HG03558 (cell line): ENCODE results near the gene TMEM185B.
A peak's percentile ranks its signal among the peaks of the same experiment; 100 is the strongest.
"Not testable (repeated sequence)": the region's sequence is repeated elsewhere in the genome, so short reads cannot be mapped to it uniquely, and the experiment has no call there.

Experiments
- ATAC-seq: cut with Tn5 transposase; IDR thresholded peaks from one replicate; pipeline ENCODE4 v1.9.1; 2021; ENCODE audit warnings: moderate number of reproducible peaks; ENCODE audit not compliant: unreplicated experiment; ENCODE audit errors: extremely low read depth

Gene TMEM185B

DNA sequence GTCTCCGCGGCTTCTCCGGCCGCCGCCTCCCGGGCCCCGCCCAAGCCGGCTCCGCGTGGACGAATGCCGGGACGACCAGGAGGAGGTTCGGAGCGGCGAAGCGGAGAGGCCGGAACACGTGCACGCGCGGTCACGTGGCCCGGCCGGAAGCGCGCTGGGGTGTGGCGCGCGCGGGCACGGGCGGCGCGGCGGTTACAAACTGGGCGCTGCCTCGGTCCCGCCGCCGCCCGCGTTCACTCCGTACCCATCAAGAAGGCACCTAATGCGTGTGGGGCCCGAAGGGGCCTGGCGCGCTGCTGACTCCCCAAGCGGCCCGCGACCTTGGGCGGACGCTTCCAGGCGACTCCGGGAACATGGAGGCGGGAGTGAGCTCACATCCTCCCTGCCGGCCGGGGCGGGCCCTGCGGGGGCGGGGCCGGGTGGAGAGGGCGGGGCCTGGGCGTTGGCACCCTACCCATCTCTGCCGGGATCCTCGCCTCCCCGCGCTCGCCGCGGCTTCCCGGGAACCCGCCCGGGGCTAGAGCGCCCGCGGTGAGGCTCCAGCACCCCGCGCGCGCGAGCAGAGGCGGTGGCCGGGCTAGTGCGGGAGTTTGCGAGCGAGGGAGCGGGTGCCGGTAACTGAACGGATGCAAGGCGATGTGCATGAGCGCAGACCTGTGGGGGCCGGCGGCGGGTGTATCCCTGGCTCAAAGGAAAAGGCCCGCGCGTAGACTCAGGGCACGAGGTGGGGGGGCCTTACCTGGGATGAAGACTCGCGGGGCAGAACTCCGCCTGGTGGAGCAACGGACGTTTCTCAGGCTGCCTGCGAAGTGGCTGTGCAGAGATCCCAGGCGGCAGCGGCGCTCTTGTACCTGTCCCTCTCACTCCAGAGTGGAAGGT is at the start of gene TMEM185B:
TSS of gene TMEM185B (minus strand) at position 367 of the 879 bp plus-strand sequence. CDS start 424 bp downstream, outside the sequence.
- peak; percentile 55 for ATAC-seq

DNA sequence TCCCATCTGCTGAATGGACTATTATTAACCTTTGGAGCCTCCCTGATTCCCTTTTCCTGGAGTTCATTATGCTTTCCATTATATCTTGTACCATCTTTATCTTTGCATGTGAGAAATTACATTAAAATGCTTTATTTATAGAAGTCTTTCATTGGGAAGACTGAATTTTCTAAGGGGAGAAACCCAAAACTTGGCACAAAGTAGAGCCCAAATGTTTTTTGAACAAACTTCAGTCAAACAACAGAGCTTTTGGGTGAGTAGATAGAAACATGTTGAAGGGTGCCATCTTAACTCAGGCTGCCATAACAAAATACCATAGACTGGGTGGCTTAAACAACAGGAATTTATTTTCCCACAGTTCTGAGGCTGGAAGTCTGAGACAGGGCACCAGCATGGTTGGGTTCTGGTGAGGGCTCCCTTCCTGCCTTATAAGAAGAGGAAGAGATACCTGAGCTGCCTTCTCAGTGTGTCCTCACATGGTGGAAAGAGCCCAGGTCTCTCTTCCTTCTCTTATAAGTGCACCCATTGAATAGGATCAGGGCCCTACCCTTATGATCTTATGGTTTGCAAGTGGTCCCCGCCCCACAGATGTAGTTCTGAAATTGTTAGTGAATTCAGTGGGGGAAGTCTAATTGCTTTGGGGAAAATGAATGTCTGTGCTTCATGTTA is 48.6 kb upstream of the TMEM185B start:
- no peak for ATAC-seq

DNA sequence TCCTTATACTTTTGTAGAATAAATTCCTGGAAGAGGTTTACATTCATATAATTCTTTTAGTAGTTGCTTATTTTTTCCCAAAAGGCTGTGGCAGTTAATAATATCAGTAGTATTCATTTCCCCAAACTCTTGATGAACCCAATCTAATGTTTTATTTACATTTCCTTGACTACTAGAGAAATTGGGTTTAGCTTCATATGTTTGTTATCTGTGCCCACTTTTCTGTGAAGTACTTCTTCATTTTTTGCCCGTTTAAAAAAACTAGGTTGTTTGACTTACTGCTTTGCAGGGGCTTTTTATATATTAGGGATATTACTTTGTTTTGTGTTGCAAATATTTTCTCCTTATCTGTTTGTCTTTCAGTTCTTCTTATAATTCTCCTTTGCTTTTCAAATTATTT is 46.6 kb upstream of the TMEM185B start:
- no peak for ATAC-seq

DNA sequence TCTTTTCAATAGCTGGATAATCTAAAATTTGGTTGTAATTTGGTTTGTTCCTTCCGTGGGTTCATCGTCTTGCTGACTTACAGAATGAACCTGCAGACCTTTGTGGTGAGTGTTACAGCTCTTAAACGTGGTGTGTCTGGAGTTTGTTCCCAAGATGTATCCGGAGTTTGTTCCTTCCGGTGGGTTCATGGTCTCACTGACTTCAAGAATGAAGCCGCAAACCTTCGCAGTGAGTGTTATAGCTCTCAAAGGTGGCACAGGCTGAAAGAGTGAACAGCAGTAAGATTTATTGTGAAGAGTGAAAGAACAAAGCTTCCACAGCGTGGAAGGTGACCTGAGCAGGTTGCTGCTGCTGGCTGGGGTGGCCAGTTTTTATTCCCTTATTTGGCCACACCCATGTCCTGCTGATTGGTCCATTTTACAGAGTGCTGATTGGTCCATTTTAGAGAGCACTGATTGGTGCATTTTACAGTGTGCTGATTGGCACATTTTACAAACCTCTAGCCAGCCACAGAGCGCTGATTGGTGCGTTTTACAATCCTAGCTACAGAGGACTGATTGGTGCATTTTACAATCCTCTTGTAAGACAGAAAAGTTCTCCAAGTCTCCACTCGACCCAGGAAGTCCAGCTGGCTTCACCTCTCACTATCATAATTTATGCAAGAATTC is 46.0 kb upstream of the TMEM185B start:
- ATAC-seq = no peak

DNA sequence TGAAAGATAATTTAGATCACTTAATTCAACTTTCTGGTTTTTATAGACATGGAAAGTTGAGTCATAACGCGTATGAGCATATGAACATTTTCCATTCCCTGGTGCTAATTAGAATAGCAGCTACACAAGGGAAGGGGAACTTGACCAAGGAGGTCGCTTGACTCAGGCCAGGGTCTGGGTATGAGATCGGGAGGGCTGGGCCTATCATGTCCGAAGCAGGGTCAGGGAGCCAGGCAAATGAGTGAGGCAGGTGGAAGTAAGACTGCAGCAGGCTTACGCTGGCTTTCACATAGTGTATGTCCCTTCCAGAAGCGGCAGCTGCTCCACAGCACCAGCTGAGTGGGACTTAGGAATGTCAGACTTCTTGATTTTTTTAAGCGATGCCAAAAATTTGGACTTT is 44.1 kb upstream of the TMEM185B start:
- ATAC-seq = no peak

DNA sequence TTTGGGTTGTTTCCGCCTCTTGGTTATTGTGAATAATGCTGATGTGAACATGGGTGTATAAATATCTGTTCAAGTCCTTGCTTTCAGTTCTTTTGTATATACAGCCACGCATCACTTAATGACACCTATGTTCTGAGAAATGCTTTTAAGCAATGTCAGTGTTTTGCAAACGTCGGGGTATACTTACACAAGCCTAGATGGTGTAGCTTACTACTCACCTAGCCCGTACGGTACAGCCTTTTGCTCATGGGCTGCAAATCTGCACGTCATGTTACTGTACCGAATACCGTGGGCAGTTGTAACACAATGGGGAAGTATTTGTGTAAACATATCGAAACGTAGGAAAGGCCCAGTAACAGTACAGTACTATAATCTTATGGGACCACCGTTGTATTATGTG is 41.8 kb upstream of the TMEM185B start:
- ATAC-seq = no peak

DNA sequence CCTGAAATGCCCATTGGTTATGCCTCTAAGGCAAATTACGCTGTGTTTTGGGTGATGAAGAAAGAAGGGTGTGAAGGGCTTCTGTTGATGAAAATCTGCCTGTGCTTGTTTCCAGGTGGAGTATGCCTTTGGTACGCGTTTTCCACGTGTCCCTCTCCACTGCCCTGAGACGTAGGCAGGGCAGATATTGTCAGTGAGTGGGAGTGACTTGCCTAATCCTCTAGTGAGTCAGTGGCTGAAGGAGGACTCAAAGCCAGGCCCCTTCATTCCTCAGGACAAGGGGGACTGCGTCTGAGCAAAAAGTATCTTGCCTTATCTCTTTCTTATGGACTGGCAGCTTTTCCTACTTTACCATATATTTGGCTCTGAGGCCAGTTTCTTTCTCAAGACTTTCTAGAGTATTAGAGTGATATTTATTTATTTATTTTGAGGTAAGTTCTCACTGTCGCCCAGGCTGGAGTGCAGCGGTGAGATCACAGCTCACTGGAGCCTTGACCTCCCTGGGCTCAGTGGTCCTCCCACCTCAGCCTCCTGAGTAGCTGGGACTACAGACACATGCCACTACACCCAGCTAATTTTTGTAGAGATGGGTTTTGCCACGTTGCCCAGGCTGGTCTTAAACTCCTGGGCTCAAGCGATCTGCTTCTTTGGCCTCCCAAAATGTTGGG is 39.7 kb upstream of the TMEM185B start:
- ATAC-seq = no peak

DNA sequence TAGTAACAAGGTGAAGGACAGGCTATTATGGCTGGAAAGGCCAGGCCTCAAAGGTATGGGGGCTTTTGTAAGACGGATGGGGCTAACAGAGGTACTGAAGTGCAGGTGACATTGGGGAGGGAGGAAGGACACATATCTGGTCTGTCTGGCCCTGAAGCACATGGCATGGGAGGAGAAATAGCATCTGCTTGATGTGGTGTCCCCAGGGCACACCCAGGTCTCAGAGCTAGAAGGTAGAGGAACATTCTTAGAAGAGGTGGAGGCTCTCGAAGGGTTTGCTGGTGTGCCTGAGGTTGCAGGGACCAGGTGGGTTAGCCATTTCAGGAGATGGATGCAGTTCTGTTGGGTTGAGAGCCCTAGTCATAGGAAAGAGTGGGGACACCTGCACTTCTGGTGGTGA is 39.0 kb upstream of the TMEM185B start:
- ATAC-seq = no peak

DNA sequence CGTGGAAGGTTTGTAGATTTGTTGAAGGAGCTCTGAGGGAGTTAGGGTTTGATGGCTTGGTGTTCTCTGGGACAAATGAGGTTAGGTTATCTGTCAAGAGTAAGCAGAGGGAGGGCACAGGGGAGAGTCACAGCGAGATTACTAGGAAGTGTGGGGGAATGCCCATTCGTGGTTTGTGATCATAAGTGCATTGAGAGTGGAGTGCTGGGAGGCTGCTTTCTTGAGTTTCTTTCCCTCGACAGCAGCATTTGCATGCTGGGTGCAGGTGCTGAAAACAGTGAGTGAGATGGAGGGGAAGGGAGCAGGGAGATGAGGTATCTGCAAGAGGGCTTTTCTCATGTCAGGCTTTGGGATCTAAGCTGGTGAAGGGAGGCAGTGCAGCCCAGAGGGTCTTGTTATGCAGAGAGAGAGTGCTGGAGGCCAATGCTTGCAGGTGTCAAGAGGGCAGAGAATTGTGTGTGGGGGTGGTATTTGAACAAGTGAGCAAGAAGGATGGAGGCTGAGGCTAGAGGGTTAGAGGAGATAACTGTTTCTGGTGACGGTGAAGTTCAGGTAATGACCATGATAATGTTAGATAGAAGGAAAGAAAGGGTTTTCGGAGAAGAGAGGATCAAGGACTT is 38.3 kb upstream of the TMEM185B start:
- peak; percentile 88 for ATAC-seq

DNA sequence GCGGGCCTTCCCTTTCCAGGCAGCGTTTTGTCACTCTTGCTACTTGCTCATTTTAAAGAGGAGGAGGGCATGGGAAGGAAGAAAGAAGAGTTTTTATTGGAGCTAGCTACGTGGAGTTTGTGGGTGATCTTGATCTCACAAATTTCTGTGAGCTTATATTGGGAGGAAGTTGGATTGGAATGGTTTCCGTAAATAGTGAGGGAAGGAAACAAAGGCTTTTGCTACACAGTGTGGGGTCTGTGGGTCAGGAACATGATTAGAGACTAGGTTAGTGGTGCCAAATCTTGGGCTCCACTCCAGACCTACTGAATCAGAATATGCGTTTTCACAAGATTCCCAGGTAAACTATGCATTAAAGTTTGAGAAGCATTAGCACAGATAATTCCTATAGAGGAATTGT is 37.5 kb upstream of the TMEM185B start:
- no peak for ATAC-seq

DNA sequence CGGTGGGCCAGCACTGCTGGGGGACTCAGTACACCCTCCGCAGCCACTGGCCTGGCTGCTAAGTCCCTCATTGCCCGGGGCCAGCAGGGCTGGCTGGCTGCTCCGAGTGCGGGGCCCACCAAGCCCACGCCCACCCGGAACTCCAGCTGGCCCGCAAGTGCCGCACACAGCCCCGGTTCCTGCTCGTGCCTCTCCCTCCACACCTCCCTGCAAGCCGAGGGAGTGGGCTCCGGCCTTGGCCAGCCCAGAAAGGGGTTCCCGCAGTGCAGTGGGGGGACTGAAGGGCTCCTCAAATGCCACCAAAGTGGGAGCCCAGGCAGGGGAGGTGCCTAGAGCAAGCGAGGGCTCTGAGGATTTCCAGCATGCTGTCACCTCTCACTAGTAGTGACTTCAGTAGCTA is 36.7 kb upstream of the TMEM185B start:
- not testable (repeated sequence) for ATAC-seq

DNA sequence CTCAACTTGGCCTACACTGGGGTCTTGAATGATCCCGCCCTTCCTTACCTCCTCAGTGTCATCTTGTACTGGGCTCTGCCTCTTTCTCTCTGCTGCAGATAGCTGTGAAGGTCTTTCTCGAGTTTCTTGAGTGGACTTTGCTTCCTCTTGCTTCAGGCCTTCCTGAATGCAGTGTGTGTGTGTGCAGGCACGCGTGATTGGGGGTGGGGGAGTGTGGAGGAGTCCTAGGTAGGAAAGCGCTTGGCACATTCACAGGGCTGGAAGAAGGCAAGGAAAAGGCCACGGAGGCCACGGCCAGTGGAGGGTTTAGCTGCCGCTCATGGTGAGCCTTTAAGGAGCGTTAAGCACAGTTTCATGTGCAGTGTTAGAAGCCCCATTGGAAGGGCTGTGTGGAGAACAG is 35.0 kb upstream of the TMEM185B start:
- ATAC-seq = no peak

DNA sequence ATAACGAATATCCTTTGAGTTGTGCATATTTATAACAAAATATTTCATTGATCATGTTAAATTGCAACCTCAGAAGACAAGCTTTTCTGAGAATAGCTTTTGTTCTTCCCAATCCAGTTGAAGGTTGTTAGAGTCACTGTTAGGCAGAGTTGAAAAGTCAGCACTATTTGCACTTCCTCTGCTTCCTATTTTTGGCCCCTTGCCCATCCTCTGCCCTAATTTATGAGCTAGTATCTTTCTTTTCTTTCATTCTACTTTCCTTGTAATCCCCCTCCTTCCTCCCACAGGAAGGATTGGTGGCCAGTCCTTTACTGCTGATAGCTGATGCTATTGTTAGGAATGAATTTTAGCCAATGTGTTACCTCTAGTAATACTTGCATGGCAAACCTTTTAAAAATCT is 34.3 kb upstream of the TMEM185B start:
- no peak for ATAC-seq

DNA sequence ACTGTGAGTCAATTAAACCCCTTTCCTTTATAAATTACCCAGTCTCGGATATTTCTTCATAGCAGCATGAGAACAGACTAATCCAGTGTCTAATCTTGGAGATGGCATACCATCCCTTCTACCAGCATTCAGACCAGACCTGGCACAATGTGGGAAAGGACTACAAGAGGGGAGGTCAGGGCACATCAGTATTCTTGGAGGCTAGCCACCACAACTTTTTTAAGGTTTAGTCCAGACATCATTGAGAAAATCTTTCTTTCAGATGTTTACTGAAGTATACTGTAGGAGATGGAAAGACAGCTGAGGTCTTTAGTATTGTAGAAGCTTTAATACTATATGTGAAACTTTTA is 33.4 kb upstream of the TMEM185B start:
- no peak for ATAC-seq

DNA sequence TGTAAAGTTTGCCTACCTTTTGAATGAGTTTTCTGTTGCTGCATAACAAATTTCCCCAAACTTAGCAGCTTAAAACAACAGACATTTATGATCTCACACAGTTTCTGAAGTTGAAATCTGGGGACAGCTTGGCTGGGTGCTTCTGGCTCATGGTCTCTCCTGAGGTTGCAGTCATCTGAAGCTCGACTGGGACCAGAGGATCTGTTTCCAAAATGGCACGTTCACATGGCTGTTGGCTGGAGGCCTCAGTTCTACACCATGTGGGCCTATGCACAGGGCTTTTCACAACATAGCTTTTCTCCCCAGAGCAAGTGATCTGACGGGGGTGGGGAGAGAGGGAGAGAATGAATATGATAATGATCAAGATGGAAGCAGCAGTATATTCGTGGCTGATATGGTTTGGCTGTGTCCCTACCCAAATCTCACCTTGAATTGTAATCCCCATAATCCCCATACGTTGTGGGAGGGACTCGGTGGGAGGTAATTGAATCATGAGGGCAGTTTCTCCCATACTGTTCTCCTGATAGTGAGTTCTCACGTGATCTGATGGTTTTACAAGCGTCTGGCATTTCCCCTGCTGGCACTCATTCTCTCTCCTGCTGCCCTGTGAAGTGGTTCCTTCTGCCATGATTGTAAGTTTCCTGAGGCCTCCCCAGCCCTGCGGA is 32.9 kb upstream of the TMEM185B start:
- ATAC-seq = no peak

DNA sequence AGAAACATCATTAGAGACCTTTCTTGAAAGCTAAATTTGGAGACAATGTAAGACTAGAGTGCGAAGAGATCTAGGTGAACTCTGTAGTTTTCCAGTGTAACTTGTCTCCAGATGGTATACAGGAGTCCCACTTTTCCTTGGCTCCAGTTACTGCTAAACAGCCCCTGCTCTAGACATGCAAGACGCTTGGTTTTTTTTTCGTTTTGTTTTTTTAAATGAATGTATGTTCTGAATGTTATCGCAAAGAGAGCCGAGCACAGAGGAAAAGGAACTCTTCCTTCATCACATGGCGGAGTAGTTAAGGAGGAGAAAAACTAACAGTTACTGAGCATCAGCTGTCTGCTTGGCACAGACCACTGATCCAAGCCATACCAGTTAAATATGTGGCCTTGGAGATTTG is 31.9 kb upstream of the TMEM185B start:
- no peak for ATAC-seq

DNA sequence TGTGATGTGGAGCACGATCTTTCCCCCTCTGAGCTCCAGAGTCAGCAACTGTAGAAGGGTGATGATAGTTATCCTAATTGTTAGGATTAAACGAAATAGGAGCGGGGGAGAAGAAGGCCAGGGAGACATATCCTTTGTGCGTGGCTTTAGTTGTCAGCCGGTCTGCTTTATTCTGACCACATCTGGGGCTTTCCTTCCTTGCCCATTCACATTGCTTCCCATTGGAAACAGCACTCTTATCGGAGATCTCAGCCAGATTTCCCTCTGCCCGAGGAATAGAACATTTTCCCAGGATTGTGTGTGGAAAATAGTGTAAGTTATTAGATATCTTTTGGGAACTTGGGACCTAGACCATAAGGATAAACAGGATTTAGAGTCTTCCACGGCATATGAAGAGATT is 31.0 kb upstream of the TMEM185B start:
- no peak for ATAC-seq

DNA sequence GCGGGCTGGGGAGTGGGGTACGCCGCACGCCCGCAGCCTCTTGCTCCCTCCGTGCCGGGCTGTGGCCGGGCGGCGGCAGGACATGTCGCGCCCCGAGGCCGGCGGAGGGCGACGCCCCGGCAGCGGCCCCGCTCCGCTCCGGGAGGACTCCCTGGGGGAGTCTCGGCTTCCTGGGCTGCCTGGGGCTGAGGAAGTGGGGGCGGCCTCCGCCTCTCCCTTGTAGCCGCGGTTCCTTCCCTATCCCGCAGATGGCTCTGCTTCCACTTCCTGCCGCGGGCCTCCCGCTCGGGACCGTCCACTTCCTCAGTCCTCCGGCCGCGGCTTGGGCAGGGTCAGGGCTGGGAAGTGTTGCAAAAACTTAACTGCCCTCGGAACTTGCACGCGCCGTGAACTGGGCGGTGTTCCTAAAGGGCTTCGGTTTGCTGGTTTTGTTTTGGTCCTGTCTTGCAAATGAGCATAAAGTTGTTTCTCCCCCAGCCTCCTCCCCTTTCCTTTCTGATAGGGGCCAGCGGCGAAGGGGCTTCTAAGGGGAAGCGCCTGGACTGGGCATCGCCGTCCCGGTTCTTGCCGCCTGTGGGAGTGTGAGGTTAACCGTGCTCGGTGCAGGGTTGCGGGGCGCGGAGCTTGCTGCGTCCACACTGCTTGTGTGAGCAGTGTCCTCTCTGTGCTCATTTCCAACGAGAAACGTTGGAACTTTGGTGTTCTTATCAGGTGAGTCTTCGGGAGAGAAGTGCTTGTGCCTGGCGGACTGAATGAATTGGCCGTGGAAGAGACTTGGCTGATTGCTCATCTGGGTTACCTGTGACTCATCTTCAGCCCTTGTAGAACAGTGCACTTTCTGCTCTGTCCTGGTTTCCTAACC is 30.1 kb upstream of the TMEM185B start:
- ATAC-seq = peak; percentile 10
